NCI-H82 (cell line): Measurements from ENCODE around the gene MED10.

Experiments
- DNase-seq: peaks from one replicate; lab custom pipeline; 2025; lab: John Stamatoyannopoulos, UW

The MED10 gene

DNA sequence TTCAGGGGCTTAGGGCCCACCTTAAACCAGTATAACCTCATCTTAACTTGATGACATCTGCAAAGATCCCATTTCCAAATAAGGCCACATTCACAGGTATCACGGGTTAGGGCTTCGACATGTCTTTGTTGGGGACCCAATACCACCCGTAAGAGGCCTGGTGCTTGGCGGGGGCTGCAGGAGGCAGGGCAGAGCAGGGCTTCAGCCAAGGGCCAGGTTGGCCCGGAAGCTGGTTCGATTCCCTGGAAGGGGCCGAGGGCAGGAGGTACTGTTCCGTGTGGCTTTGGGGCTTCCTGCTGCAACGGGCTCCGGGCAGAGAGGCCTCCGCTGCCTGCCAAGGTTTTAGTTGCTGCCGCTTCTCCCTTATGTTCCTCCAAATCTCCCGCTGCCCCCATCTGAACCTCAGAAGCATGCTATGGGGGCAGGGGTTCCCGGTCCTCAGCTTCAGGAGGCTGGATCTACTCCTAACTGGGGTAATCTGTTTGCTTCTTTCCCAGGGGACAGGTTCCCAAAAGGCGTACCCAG is 29.8 kb downstream of the MED10 start:
- DNase-seq, result peak; percentile 53

DNA sequence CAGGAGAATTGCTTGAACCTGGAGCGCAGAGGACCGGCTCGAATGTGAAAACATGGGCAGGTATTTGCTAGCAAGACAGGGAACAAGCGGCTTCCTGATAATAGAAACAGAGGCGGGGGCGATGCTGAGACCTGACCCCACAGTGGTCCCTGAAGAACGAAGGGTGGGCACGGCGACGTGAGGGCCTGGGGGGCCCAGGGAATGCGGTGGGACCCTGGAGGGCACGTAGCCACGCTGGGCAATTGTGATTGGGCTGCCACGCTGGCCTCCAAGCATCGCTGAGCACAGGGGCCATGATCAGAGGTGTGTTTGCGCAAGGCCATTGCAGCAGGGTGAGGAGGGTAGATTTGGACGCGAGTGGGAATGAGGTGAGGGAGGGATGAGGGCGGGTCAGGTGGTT is 30.7 kb downstream of the MED10 start:
- DNase-seq, result no peak

DNA sequence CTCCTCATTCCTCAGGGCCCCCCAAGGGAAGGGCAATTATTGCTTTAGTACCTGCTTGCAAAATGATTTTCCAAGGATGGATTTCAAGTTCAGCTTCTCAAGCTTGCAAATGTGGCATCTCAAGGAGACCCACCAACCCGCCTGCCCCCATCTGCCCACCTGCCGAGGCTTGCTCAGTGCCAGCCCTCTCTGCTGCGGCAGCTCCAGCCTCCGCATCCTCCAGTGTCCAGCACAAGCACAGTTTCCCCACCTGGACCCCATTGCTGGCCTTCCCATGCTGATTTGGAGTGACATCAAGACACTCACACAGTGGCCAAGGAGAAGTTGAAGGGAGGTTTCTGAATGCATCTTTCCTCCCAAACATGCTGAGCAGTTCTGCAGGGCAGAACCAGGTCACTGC is 31.2 kb downstream of the MED10 start:
- DNase-seq, result no peak

DNA sequence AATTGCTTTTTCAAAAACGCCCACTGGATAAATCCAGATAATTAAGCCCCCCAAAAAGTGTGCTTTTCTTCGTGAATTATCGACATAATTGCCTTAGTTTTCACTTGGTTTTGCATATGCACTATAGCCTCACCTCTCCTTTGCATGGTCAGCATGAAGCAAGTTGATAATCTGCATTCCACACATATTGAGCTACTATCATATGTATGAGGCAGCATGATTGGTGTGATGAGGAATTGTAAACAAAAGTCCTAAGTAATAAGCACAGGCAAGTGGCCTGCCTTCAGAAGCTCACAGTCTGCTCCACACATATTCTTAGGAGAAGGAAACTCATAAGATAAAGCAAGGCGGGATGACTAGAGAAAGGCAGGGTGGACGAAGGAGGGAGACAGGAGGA is 33.8 kb downstream of the MED10 start:
- DNase-seq, result no peak

DNA sequence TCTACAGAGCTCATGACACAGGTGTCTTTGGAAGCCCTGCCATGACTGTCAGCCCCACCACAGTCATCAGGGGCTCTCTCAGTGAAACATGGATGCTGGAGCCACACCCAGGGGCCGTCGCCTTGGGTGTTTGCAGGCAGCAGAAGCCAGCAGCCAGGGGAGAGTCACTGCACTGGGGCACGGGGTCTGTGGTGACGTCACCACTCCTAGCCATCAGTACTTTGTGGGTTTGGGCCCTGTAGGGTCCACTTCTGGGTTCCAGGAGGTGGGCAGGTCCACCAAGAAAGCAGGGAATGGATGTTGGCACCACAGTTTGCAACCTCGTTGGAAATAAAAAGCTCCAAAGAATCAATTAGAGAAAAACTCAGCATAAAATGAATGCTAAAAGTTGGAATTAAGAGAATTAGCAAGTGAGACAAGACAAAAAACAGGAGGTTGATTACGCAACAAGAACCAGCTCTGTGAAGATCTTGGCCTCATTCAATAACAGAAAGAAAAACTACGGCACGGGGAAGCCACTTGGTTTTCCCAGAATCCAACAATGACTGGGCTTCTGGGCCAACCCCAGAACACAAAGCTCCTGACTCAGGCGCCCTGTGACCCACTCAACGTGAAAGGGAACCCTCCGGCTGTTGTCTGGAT is 34.3 kb downstream of the MED10 start:
- DNase-seq, result no peak

DNA sequence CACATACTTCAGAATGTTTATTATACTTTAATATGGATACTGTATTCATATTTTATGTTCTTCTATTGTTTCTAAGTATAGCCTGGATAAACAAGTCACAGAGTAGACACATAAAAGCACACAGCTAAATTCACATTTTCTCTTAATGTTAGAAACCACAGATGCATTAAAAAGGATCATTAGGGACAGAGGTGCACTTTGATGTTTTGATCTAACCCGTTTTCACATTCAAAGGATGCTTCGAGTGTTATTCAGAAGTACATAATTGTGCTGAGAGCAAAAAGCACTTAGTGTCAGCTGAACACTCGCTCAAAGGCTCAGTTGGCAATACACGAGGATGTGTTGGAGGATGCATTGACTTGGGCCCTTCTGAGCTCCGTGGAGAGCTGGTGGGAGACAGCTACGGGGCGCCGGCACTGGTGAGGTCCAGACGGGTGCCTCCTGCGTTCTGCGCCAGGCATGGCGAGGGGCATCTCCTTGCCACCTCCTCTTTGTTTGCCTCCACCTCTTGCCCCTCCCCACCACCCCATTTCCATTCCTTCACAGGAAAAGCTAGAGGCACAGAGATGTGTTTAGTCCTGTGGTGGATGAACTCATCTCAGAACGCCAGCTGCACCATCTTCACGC is 35.5 kb downstream of the MED10 start:
- DNase-seq, result no peak

DNA sequence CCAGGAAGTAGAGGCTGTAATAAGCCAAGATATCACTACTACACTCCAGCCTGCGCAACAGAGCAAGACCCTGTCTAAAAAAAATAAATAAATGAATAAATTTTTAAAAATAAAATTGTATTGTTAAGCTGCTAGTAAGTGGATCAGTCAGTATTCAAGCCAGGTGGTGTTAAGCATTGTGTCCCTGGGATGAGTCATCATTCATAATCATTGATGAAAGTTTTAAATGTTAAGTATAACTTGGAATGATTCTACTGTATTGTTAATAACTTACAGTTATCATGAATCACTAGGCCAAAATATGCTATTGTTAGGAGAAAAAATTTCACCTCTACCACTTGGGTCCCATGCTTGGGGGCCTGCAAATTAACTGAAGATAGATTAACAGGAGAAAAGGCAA is 38.2 kb downstream of the MED10 start:
- no peak for DNase-seq

DNA sequence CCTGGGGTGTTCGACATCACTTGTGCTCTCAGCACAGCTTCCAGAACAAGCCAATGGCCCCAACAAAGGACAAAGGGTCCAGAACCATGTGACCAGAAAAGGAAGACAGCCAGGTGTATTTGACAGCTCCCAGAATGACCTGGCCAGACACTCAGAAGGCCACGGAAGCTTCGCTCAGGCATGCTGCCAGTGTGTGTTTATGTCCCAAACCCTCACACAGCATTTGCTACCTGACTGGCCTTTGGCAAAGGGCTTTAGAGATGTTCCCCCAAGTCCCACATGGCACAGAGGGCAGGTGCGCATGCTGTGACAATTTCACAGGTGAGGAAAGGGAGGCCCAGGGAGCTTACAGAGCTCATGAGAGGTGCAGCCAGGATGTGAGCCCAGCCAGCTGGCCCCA is 39.5 kb downstream of the MED10 start:
- no peak for DNase-seq

DNA sequence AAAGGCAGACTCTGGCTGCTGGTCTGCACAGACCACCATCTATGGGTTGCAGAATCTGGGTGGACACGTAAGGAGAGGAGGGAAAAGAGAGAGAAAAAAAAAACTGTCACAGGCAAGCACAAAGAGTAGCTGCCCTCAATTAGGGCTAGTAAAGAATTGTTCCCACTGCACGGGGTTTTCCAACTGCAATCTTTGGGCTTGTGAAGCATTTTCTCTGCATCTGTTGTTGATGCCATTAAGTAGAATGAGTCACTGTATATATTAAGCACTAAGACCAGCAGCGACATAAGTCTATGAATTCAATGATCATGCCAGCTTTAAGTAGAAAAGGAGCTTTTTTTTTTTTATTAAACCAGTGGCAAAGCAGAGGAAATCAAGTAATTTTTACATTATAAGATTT is 40.2 kb downstream of the MED10 start:
- no peak for DNase-seq

DNA sequence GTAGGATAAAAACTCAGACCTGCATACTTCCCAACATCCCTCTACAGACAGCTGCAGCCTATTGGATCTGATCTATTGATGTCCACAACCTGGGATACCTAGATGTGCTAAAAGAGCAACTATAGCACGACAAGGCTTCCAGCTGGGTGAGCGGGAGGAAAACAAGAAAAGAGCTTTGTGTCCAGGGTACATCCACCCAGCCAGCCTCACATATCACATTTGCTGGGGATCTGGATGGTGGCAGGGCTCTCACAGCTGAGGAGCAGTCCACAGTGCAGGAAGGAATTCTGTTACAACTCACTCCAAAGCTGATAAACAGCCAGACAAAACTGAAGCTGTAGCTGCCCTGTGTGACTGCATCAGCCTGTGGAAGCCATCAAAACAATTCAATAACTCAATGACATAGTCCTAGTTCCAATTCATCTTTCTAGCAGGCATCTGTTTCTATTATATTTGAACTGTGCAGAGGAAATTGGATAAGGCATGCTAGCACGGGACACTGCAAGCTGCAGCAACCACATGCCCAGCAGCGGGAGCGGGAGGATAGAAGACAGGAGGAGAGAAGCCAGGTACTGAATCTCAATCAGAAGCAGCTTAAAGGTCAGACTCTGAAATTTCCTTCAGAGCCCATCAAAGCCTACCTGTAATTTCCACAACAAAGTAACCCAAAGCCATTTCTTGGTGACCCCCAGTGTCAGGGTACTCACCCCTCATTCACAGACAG is 45.0 kb downstream of the MED10 start:
- DNase-seq, result no peak

DNA sequence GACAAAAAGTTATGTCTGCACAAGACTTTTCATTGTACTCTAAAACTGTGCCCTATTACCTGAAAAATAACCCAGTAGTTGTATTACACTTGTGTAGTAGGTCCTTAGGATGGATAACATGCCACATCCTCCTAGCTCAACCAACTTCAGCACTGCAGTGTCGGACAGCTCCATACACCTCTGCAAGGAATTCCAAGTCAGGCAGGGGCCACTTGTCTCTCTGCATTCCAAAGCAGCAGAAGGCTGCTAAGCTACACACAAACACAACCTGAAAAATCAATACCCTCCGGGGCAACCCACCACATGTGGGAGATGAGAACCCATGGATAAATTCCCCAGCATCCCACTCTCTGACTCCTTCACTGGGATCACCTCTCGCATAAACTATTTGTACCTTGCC is 50.2 kb downstream of the MED10 start:
- no peak for DNase-seq

DNA sequence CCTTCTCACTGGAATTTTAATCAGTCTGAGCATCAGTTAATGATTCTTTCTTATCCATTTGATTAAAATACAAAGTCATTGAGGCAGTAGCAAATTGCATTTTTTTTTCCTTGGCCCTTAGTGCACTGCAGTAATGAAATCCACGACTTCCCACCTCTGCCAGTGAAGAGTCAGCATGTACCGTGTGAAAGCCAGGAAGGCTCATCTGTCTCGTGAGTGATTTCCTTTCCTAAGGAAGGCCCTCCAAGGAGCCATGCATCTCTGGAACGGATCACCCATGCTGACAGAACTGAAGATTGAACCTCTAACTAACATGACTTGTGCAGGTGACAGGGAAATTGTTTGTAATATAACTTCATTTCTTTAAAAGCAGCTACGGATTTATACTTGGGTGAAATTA is 51.6 kb downstream of the MED10 start:
- DNase-seq, result no peak

DNA sequence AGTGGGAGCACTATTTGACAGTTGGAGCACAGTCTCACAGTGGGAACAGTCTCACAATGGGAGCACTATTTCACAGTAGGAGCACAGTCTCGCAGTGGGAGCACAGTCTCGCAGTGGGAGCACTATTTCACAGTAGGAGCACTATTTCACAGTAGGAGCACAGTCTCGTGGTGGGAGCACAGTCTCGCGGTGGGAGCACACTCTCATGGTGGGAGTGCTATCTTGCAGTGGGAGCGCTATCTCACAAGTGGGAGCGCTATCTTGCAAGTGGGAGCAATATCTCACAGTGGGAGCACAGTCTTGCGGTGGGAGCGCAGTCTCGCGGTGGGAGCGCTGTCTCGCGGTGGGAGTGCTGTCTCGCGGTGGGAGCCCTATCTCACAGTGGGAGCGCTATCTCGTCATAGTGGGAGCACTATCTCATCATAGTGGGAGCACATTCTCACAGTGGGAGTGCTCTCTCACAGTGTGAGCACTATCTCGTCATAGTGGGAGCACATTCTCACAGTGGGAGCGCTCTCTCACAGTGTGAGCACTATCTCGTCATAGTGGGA is 56.1 kb downstream of the MED10 start:
- no peak for DNase-seq
